ENCODE results near the gene RUNX2.

GRCh38 chr6:45657226-45657625 lies 329.1 kb downstream of the RUNX2 start:
- TF ChIP-seq CTCF (IDR thresholded peaks at IDR 0.05; ENCODE audit: low read depth, low read length) (no peak), POLR2A (IDR thresholded peaks at IDR 0.05; ENCODE audit: extremely low read depth, insufficient read length) (no peak), MYC (IDR thresholded peaks at IDR 0.05; ENCODE audit: low read depth, low read length) (no peak)

Data from NB4 (cell line).